SK-N-SH (cell line): ENCODE data around the gene CREB5. TPM values are rescaled to one million over a fixed set of nuclear protein-coding genes. Genes with fewer than 3 reads are reported as not detected.

Experiments
- CTCF ChIA-PET: fragments of 300-600, 350-600 bp; formaldehyde crosslinking; extraction: SDS; loops from one replicate; lab custom pipeline; 2021; lab: Yijun Ruan, JAX
- POLR2A ChIA-PET: fragments of 350-600 bp; sonication (Branson Sonifier 250); formaldehyde crosslinking; extraction: SDS; loops from one replicate; lab custom pipeline; 2020; ENCODE audit warnings: antibody characterized with exemption, inconsistent platforms; lab: Yijun Ruan, JAX
- DNase-seq: peaks from one replicate; pipeline ENCODE4 v3.0.0; 2012
- H2AFZ ChIP-seq: fragments of 200-600 bp; sonication (generic); 2 replicates; pipeline ENCODE4 v1.8.1; 2016; ENCODE audit warnings: antibody characterized with exemption, mild to moderate bottlenecking, low read depth
- H3F3A ChIP-seq: fragments of 200-600 bp; sonication (generic); replicated peaks from 2 replicates; pipeline ENCODE3; 2016; ENCODE audit warnings: antibody characterized with exemption, mild to moderate bottlenecking; ENCODE audit not compliant: insufficient read depth
- H3K27ac ChIP-seq, 2 experiments: fragments of 200-500 bp in 1 of 2; fragments of 200-600 bp in 1 of 2; sonication (Bioruptor generic) in 1 of 2; sonication (generic), shearing (Covaris generic) in 1 of 2; 2 replicates each; pipeline versions ENCODE4 v1.5.1 to v1.6.1; 2014 to 2016; ENCODE audit warnings: low read depth in 2 of 2, inconsistent platforms in 1 of 2, low read length in 1 of 2, mild to moderate bottlenecking in 1 of 2, mixed read lengths in 1 of 2
- H3K27me3 ChIP-seq: fragments of 200-600 bp; sonication (generic), shearing (Covaris generic); 2 replicates; pipeline ENCODE4 v1.6.1; 2016; ENCODE audit warnings: mixed run types; ENCODE audit not compliant: insufficient read depth
- H3K36me3 ChIP-seq, 2 experiments: fragments of 200-500 bp in 1 of 2; fragments of 200-600 bp in 1 of 2; sonication (Bioruptor generic) in 1 of 2; sonication (generic) in 1 of 2; replicated peaks in 1 of 2; 2 replicates each; pipeline versions ENCODE3 to v1.5.1; 2014 to 2016; ENCODE audit warnings: low read length in 1 of 2, mild to moderate bottlenecking in 1 of 2; ENCODE audit not compliant: insufficient read depth in 2 of 2, control insufficient read depth in 1 of 2
- H3K4me1 ChIP-seq, 2 experiments: fragments of 200-500 bp in 1 of 2; fragments of 200-600 bp in 1 of 2; sonication (Bioruptor generic) in 1 of 2; sonication (generic), shearing (Covaris generic) in 1 of 2; 2 replicates each; pipeline versions ENCODE4 v1.5.1 to v1.6.1; 2014 to 2016; ENCODE audit warnings: low read depth in 1 of 2, low read length in 1 of 2, mixed run types in 1 of 2; ENCODE audit not compliant: insufficient read depth in 2 of 2, control insufficient read depth in 1 of 2
- H3K4me2 ChIP-seq: fragments of 200-600 bp; sonication (generic), shearing (Covaris generic); 2 replicates; pipeline ENCODE4 v1.6.1; 2017; ENCODE audit warnings: mixed run types
- H3K4me3 ChIP-seq, 2 experiments: fragments of 200-500 bp in 1 of 2; fragments of 200-600 bp in 1 of 2; sonication (Bioruptor generic) in 1 of 2; sonication (generic), shearing (Covaris generic) in 1 of 2; 2 replicates each; pipeline versions ENCODE4 v1.5.1 to v1.8.1; 2014 to 2016; ENCODE audit warnings: low read depth in 2 of 2, inconsistent platforms in 1 of 2, low read length in 1 of 2, mild to moderate bottlenecking in 1 of 2, mixed read lengths in 1 of 2, moderate library complexity in 1 of 2
- H3K79me2 ChIP-seq: fragments of 200-600 bp; sonication (generic); 2 replicates; pipeline ENCODE4 v1.8.1; 2017; ENCODE audit warnings: mild to moderate bottlenecking; ENCODE audit not compliant: insufficient read depth
- H3K9ac ChIP-seq: fragments of 200-600 bp; sonication (generic); 2 replicates; pipeline ENCODE4 v1.6.1; 2017; ENCODE audit warnings: mixed run types
- H3K9me2 ChIP-seq: fragments of 200-600 bp; sonication (generic); 2 replicates; pipeline ENCODE4 v1.6.1; 2017; ENCODE audit warnings: mixed run types
- H3K9me3 ChIP-seq: fragments of 200-600 bp; sonication (generic); 2 replicates; pipeline ENCODE4 v1.6.1; 2017; ENCODE audit warnings: mixed run types, mild to moderate bottlenecking, moderate library complexity
- H4K20me1 ChIP-seq: fragments of 200-600 bp; sonication (generic); 2 replicates; pipeline ENCODE4 v1.6.1; 2017; ENCODE audit warnings: mild to moderate bottlenecking, mixed run types; ENCODE audit not compliant: insufficient read depth
- CHD2 ChIP-seq: fragments of 150-350 bp; IDR thresholded peaks from 2 replicates; pipeline ENCODE4 v1.6.1; 2018; ENCODE audit warnings: low read length; ENCODE audit not compliant: partially characterized antibody
- CTCF ChIP-seq: fragments of 200-600 bp; sonication (generic); IDR thresholded peaks from 2 replicates; pipeline ENCODE4 v1.6.1; 2017; ENCODE audit warnings: antibody characterized with exemption, mild to moderate bottlenecking, moderate library complexity
- ELF1 ChIP-seq: IDR thresholded peaks from 2 replicates; pipeline ENCODE4 v1.4.0; 2012
- EZH2phosphoT487 ChIP-seq: fragments of 200-600 bp; sonication (generic); IDR thresholded peaks from 2 replicates; pipeline ENCODE4 v1.6.1; 2017; ENCODE audit warnings: low read depth, mixed run types, mild to moderate bottlenecking, antibody characterized with exemption, moderate library complexity, borderline replicate concordance
- FOSL2 ChIP-seq: IDR thresholded peaks from 2 replicates; pipeline ENCODE4 v1.4.0; 2012; ENCODE audit warnings: low read depth, mild to moderate bottlenecking, moderate library complexity, borderline replicate concordance
- FOXM1 ChIP-seq: IDR thresholded peaks from 2 replicates; pipeline ENCODE4 v1.4.0; 2012; ENCODE audit warnings: low read depth, mild to moderate bottlenecking
- GABPA ChIP-seq: IDR thresholded peaks from 2 replicates; pipeline ENCODE4 v1.4.0; 2012; ENCODE audit warnings: low read depth, mild to moderate bottlenecking
- GATA2 ChIP-seq: sonication (generic); formaldehyde crosslinking; IDR thresholded peaks from 2 replicates; pipeline ENCODE4 v1.5.0; 2020; ENCODE audit warnings: mild to moderate bottlenecking, missing genetic modification reagents
- IRF3 ChIP-seq: fragments of 150-350 bp; IDR thresholded peaks from 2 replicates; pipeline ENCODE4 v1.6.1; 2016; ENCODE audit warnings: mild to moderate bottlenecking, low read depth, low read length
- JUND ChIP-seq: IDR thresholded peaks from 2 replicates; pipeline ENCODE4 v1.4.0; 2012
- MEF2A ChIP-seq: IDR thresholded peaks from 2 replicates; pipeline ENCODE4 v1.4.0; 2012; ENCODE audit warnings: low read depth, borderline replicate concordance
- MXI1 ChIP-seq: IDR thresholded peaks from 2 replicates; pipeline ENCODE4 v1.6.1; 2012; ENCODE audit warnings: mild to moderate bottlenecking, low read depth, low read length, improper control_type of control experiment
- NRF1 ChIP-seq: IDR thresholded peaks from 2 replicates; pipeline ENCODE4 v1.6.1; 2012; ENCODE audit warnings: low read depth, mild to moderate bottlenecking, low read length
- POLR2AphosphoS5 ChIP-seq: IDR thresholded peaks from 2 replicates; pipeline ENCODE4 v1.6.1; 2012; ENCODE audit warnings: low read depth, low read length
- RAD21 ChIP-seq: IDR thresholded peaks from 2 replicates; pipeline ENCODE4 v1.6.1; 2012; ENCODE audit warnings: mild to moderate bottlenecking, low read length
- RCOR1 ChIP-seq: fragments of 150-350 bp; IDR thresholded peaks from 2 replicates; pipeline ENCODE4 v1.6.1; 2017; ENCODE audit warnings: antibody characterized with exemption, low read length
- RXRA ChIP-seq: IDR thresholded peaks from 2 replicates; pipeline ENCODE4 v1.4.0; 2012; ENCODE audit warnings: low read depth, mild to moderate bottlenecking, borderline replicate concordance
- SIN3A ChIP-seq: IDR thresholded peaks from 2 replicates; pipeline ENCODE4 v1.6.1; 2012; ENCODE audit warnings: low read depth, mild to moderate bottlenecking, low read length, moderate library complexity, borderline replicate concordance
- SMC3 ChIP-seq: IDR thresholded peaks from 2 replicates; pipeline ENCODE4 v1.6.1; 2012; ENCODE audit warnings: low read depth, low read length, improper control_type of control experiment
- TAF1 ChIP-seq: IDR thresholded peaks from 2 replicates; pipeline ENCODE4 v1.6.1; 2012; ENCODE audit warnings: low read depth, mild to moderate bottlenecking, low read length, moderate library complexity, borderline replicate concordance
- TCF12 ChIP-seq: IDR thresholded peaks from 2 replicates; pipeline ENCODE4 v1.4.0; 2012
- TEAD4 ChIP-seq: IDR thresholded peaks from 2 replicates; pipeline ENCODE4 v1.4.0; 2012; ENCODE audit warnings: mild to moderate bottlenecking, borderline replicate concordance; ENCODE audit not compliant: insufficient read depth
- USF2 ChIP-seq: fragments of 150-350 bp; IDR thresholded peaks from 2 replicates; pipeline ENCODE4 v1.6.1; 2017; ENCODE audit warnings: antibody characterized with exemption, low read length, low read depth, borderline replicate concordance
- YY1 ChIP-seq: IDR thresholded peaks from 2 replicates; pipeline ENCODE4 v1.4.0; 2012; ENCODE audit warnings: low read depth, mild to moderate bottlenecking
- WGBS: methylation state at CpG from one replicate; pipeline ENCODE4 v1.1.6; 2017; ENCODE audit warnings: low lambda C conversion rate; 5-methylcytosine and 5-hydroxymethylcytosine counted together
- polyA plus RNA-seq, 3 experiments: library from polyadenylated mRNA; depleted of rRNA; stranded (reverse); fragments of >200 nt; gene quantifications; 2 replicates each; pipeline ENCODE4 v1.2.3, GENCODE V29; 2012

Gene CREB5
- polyA plus RNA-seq, 1 of the 3 experiments (the other 2 are of a cell fraction) = 19.3 TPM

GRCh38 chr7:28473571-28474281 lies 61.4 kb downstream of the CREB5 start:
- H4K20me1 ChIP-seq = no peaks in the 10 kb centered on the region
- TF ChIP-seq YY1 (no peak), FOSL2 (no peak), RAD21 (no peak), FOXM1 (no peak), EZH2phosphoT487 (no peak), GATA2 (CRISPR knock-in tag) (no peak), ELF1 (no peak)
- 47% methylated on average over 8 of the region's 8 CpGs for WGBS
- POLR2A ChIA-PET = no interaction called here
- no peaks in the 10 kb centered on the region for H3K9me2 ChIP-seq
- H3K79me2 ChIP-seq = no peaks in the 10 kb centered on the region
- no peak overlapping the region for H3K4me2 ChIP-seq
- no peak overlapping the region for H3K27ac ChIP-seq
- peaks cover 0 to 5% of the 10 kb centered on the region in 2 experiments; a peak in 2 of 4 replicates for H3K4me1 ChIP-seq
- H3F3A ChIP-seq = no peaks in the 10 kb centered on the region
- H3K4me3 ChIP-seq = no peak overlapping the region
- CTCF ChIA-PET = interaction anchor here (1.3 kb wide), 1 partner anchor 175 kb away, joined by 3 read pairs; no protein-coding TSS in a partner anchor
- DNase-seq = no peak
- no peaks in the 10 kb centered on the region for H3K9me3 ChIP-seq
- H3K36me3 ChIP-seq = no peaks in the 10 kb centered on the region
- H3K27me3 ChIP-seq = no peaks in the 10 kb centered on the region
- H3K9ac ChIP-seq = no peak overlapping the region
- H2AFZ ChIP-seq = no peak overlapping the region

GRCh38 chr7:28474282-28474638 lies 61.9 kb downstream of the CREB5 start:
- no peaks in the 10 kb centered on the region for H3K79me2 ChIP-seq
- no peaks in the 10 kb centered on the region for H3K27me3 ChIP-seq
- peaks cover 0 to 5% of the 10 kb centered on the region in 2 experiments; a peak in 2 of 4 replicates for H3K4me1 ChIP-seq
- no peak overlapping the region for H3K9ac ChIP-seq
- 64% methylated on average over 8 of the region's 8 CpGs for WGBS
- no peaks in the 10 kb centered on the region for H4K20me1 ChIP-seq
- TF ChIP-seq RXRA = no peak
- no peak for TF ChIP-seq TAF1
- no peak for TF ChIP-seq NRF1
- TF ChIP-seq TCF12 = no peak
- TF ChIP-seq POLR2AphosphoS5 = no peak
- no peak for TF ChIP-seq MEF2A
- TF ChIP-seq USF2 = no peak
- no peak for TF ChIP-seq GABPA
- TF ChIP-seq CHD2 = no peak
- no peak for TF ChIP-seq IRF3
- TF ChIP-seq RCOR1 = no peak
- TF ChIP-seq TEAD4 = no peak
- no peak for TF ChIP-seq YY1
- TF ChIP-seq SIN3A = no peak
- TF ChIP-seq JUND = no peak
- no peak for TF ChIP-seq ELF1
- no peak for TF ChIP-seq SMC3
- TF ChIP-seq MXI1 = no peak
- TF ChIP-seq CTCF = no peak
- no peak for TF ChIP-seq FOSL2
- TF ChIP-seq, all 33 proteins: peak for 0
- Histone ChIP-seq H2AFZ (no peak overlapping the region), H3K4me2 (no peak overlapping the region), H3K36me3 (no peaks in the 10 kb centered on the region), H3K27ac (no peak overlapping the region), H3K9me2 (no peaks in the 10 kb centered on the region), H3K4me3 (no peak overlapping the region), H3F3A (no peaks in the 10 kb centered on the region), H3K9me3 (no peaks in the 10 kb centered on the region)
- ChIA-PET CTCF (interaction anchor here (1.3 kb wide), 1 partner anchor 175 kb away, joined by 3 read pairs; no protein-coding TSS in a partner anchor), POLR2A (no interaction called here)
- no peak for DNase-seq
